ENCODE results near the gene EXOG. TPM values are rescaled to one million over a fixed set of nuclear protein-coding genes. Genes with fewer than 3 reads are reported as not detected.

The EXOG gene
- total and polyA plus RNA-seq, 2 of the 13 experiments (the other 11 are each of a cell fraction or from before 2014, with no cell fraction given), result 5.5 to 9.5 TPM

- TF ChIP-seq RERE (CRISPR knock-in tag; IDR thresholded peaks at IDR 0.05; ENCODE audit: low read depth) (no peak), ZNF878 (CRISPR knock-in tag; IDR thresholded peaks at IDR 0.05) (no peak), HNF1A (IDR thresholded peaks at IDR 0.05; ENCODE audit: low read depth) (no peak), HNF1A (CRISPR knock-in tag; IDR thresholded peaks at IDR 0.05; ENCODE audit: borderline replicate concordance) (no peak), SALL2 (CRISPR knock-in tag; IDR thresholded peaks at IDR 0.05) (no peak), ZKSCAN5 (CRISPR knock-in tag; IDR thresholded peaks at IDR 0.05) (no peak)
These were observed 60.7 kb downstream of the EXOG start (continued) for GRCh38 chr3:38556640-38557358.
